GM21786 (cell line): ENCODE measurements around the gene BPTF.
"Not testable (repeated sequence)": the region's sequence is repeated elsewhere in the genome, so short reads cannot be mapped to it uniquely, and the experiment has no call there.

Experiments used
- ATAC-seq: cut with Tn5 transposase; IDR thresholded peaks from one replicate; pipeline ENCODE4 v1.9.1; 2021; ENCODE audit not compliant: unreplicated experiment

BPTF gene

DNA sequence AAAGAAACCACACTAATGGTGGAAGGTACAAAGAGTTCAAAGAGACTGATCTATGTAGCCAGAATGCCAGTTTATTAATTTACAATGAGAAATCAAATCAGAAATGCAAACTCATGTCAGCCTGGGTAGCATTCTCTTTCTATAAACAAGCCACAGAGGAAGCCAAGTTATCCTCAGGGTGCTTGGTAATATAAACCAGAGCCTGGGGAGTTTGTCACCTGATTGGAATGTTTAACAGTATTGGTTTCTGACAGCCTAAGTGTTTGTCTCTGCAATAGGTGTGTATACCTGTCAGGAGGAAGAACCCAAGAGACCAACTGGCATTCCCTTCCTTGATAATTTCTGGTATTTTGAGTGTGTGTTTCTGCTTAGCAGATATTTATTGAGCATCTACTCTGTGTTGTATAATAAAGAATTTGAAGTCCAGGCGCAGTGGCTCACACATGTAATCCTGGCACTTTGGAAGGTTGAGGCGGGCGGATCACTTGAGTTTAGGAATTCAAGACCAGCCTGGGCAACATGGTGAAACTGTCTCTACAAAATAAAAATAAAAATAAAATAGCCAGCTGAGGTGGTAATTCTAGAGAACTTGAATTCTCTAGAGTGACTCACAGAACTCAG lies 174.1 kb downstream of the BPTF start:
- no peak for ATAC-seq

DNA sequence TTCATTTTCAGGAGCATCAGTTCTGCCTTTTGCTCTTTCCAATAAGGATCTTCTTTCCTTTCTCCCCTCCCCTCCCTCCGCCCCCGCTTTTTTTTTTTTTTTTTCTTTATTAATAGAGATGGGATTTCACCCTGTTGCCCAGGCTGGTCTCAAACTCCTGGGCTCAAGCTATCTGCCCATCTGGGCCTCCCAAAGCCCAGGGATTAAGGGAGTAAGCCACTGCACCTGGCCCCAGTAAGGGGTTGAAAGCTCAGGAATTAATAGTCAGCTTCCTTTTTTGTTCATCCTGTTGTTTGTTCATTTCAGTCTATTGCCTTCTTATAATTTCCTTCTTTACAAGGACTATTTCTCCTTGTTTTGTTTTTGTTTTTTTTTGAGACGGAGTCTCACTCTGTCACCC lies 178.9 kb downstream of the BPTF start:
- ATAC-seq = no peak

DNA sequence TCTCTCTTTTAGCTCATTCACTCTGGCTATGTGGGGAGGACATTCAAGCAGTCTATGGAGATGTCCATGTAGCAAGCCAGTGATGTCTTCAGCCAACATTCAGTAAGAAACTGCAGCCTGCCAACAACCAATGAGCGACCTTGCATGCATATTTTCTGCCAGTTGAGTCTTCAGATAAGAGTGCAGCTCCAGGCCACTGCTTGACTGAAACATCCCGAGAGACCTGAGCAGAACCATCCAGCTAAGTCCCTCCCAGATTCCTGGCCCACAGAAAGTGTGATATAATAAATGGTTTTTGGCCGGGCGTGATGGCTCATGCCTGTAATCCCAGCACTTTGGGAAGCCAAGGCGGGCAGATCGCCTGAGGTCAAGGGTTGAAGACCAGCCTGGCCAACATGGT lies 181.5 kb downstream of the BPTF start:
- no peak for ATAC-seq

GRCh38 chr17:68011199-68011665 lies 185.9 kb downstream of the BPTF start:
- ATAC-seq = no peak

- ATAC-seq = no peak
These were observed 188.1 kb downstream of the BPTF start for GRCh38 chr17:68013385-68013784.

DNA sequence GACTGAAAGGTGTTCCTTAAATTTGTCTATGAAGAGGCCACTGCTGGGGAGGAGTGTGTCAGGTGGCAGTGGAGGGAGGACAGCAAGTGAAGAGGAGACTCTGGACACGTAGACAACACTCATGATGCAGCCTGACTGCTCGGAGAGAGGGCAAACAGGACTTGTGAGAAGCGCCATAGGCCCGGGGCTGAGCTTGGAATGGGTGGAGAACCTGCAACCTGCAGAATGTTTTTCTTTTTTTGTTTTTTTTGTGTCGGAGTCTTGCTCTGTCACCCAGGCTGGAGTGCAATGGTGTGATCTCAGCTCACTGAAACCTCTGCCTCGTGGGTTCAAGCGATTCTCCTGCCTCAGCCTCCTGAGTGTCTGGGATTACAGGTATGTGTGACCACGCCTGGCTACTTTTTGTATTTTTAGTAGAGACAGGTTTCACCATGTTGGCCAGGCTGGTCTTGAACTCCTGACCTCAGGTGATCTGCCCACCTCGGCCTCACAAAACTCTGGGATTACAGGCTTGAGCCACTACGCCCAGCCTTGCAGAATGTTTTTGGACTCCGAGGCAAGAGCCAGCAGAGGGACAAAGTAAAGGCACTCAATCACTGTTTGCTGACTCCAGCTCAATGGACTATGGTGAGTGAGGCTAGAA lies 189.9 kb downstream of the BPTF start:
- no peak for ATAC-seq

DNA sequence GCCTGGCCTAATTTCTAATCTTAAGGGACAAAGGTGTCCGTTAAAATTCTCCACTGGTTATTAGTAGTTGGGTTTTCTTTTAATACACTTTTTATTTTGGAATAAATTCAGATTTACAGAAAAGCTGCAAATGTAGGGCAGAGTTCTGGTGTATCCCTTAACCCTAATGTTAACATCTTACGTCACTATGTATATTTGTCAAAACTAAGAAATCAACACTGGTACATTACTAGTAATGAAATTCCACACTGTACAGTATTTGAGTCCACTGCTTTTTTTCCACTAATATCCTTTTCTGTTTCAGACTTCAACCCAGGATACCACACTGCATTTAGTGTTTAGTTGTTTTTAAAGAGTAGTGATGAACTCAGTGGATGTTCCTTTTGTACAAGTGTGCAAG lies 191.5 kb downstream of the BPTF start:
- no peak for ATAC-seq

DNA sequence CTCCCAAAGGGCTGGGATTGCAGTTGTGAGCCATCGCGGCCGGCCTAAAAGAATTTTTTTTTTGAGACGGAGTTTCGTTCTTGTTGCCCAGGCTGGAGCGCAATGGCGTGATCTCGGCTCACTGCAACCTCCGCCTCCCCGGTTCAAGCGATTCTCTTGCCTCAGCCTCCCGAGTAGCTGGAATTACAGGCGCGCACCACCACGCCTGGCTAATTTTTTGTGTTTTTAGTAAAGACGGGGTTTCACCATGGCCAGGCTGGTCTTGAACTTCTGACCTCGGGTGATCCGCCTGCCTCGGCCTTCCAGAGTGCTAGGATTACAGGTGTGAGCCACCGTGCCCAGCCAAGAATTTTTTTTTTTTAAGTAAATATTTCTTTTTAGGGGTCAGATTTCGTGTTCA lies 193.2 kb downstream of the BPTF start:
- ATAC-seq = not testable (repeated sequence)

- no peak for ATAC-seq
These were observed 194.0 kb downstream of the BPTF start for GRCh38 chr17:68019336-68019674.

DNA sequence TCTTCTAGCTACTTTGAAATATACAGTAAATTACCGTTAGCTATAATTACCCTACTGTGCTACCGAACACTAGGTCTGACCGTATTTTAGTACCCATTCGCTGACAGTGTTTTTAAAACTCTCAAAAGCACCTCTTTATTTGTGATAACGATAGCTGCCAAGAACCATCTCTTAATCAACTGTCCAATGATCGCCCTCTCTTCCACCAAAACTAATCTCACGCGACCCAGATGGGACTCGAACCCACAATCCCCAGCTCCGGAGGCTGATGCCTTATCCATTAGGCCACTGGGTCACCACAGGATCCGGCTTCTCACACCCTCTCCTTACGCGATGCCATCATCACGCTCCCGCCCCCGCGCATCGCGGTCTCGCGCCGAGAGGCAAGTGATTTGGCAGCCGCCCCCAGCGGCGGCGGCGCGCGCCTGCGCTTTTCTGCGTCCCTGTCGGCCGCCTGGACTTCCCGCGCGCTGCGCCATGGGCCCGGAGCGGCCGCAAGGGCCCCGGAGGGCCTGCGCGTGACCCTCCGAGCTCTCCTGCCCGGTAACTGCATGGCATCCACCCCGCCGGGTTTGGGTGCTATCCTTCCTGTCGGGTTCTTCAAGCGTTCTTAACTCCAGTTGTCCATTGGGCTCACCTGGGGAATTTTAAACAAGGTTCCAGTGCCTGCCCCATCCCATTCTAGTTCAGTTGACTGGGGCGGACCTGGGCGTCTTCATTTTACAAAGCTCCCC lies 194.5 kb downstream of the BPTF start:
- peak; percentile 93 for ATAC-seq

GRCh38 chr17:68020409-68020756 lies 195.1 kb downstream of the BPTF start:
- ATAC-seq = no peak

- ATAC-seq = not testable (repeated sequence)
These were observed 195.5 kb downstream of the BPTF start for GRCh38 chr17:68020791-68021190.

DNA sequence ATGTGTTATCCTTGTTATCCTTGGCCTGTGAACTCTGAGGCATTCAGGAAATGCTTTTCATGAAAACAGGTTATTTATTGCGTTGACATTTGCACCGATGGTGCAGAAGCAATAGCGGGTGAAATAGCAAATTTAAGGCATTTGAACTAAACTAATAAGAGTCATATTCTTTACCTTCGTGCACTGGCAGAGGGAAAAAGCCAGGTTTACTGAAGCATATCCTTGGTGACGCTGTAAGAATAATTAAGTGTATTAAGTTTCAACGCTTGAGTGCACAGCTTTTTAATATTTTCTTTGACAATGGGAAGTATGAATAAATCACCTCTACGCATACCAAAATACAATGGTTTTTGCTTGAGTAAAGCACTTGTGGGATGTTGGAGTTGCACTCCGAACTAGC lies 196.7 kb downstream of the BPTF start:
- ATAC-seq = no peak

DNA sequence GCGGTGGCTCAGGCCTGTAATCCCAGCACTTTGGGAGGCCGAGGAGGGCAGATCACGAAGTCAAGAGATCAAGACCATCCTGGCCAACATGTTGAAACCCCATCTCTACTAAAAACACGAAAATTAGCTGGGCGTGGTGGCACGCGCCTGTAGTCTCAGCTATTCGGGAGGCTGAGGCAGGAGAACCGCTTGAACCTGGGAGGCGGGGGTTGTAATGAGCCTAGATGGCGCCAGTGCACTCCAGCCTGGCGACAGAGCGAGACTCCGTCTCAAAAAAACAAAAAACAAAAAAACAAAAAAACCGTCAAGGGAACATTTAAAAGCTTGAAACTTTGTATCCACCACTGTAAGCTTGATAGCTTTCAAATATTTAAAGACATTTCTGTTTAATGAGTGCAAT lies 197.2 kb downstream of the BPTF start:
- not testable (repeated sequence) for ATAC-seq

- no peak for ATAC-seq
These were observed 204.4 kb downstream of the BPTF start for GRCh38 chr17:68029512-68030215.
